Endodermal cell (in vitro differentiated cells): ENCODE results near the gene MN1. TPM values are rescaled to one million over a fixed set of nuclear protein-coding genes. Genes with fewer than 3 reads are reported as not detected.
A peak's percentile ranks its signal among the peaks of the same experiment; 100 is the strongest.

ENCODE experiments used
- DNase-seq: peaks from one replicate; pipeline ENCODE4 v3.0.0-alpha.2; 2017
- H3K27ac ChIP-seq: 2 replicates; pipeline ENCODE4 v1.5.1; 2013; ENCODE audit warnings: mild to moderate bottlenecking, low read depth, low read length, moderate library complexity
- H3K27me3 ChIP-seq: 2 replicates; pipeline ENCODE4 v1.6.1; 2013; ENCODE audit warnings: mild to moderate bottlenecking, low read length, moderate library complexity; ENCODE audit not compliant: insufficient read depth, control insufficient read depth, poor library complexity, severe bottlenecking
- H3K36me3 ChIP-seq: 2 replicates; pipeline ENCODE4 v1.7.0; 2013; ENCODE audit warnings: mild to moderate bottlenecking, low read length, moderate library complexity; ENCODE audit not compliant: control insufficient read depth, insufficient read depth
- H3K4me1 ChIP-seq: one replicate; pipeline ENCODE4 v1.7.0; 2013; ENCODE audit warnings: low read length; ENCODE audit not compliant: control insufficient read depth, insufficient read depth
- H3K4me3 ChIP-seq: 2 replicates; pipeline ENCODE4 v1.5.1; 2013; ENCODE audit warnings: mild to moderate bottlenecking, low read length, moderate library complexity
- H3K9ac ChIP-seq: 2 replicates; pipeline ENCODE4 v1.6.1; 2013; ENCODE audit warnings: mild to moderate bottlenecking, low read length, moderate library complexity; ENCODE audit not compliant: poor library complexity, severe bottlenecking; ENCODE audit errors: extremely low read depth
- H3K9me3 ChIP-seq: 2 replicates; pipeline ENCODE4 v1.6.1; 2013; ENCODE audit warnings: mild to moderate bottlenecking, low read length, moderate library complexity; ENCODE audit not compliant: control insufficient read depth
- H3K27ac Mint-ChIP-seq: 2 replicates; pipeline ENCODE4 v1.8.0; 2020; ENCODE audit warnings: mixed read lengths
- H3K27me3 Mint-ChIP-seq: 2 replicates; pipeline ENCODE4 v1.8.0; 2021; ENCODE audit warnings: mild to moderate bottlenecking, mixed read lengths; ENCODE audit not compliant: insufficient read depth
- H3K36me3 Mint-ChIP-seq: 2 replicates; pipeline ENCODE4 v1.8.0; 2020; ENCODE audit warnings: low read depth, mixed read lengths
- H3K4me1 Mint-ChIP-seq: 2 replicates; pipeline ENCODE4 v1.8.0; 2020; ENCODE audit warnings: mixed read lengths
- H3K4me3 Mint-ChIP-seq: 2 replicates; pipeline ENCODE4 v1.8.0; 2020; ENCODE audit warnings: mild to moderate bottlenecking, moderate library complexity, mixed read lengths
- H3K9me3 Mint-ChIP-seq: 2 replicates; pipeline ENCODE4 v1.8.0; 2020; ENCODE audit warnings: mild to moderate bottlenecking, mixed read lengths
- WGBS, 2 experiments: methylation state at CpG; one replicate each; pipeline versions ENCODE4 v1.1.5 to v1.1.7; 2013; ENCODE audit warnings: missing lambda C conversion rate in 2 of 2, mixed read lengths in 1 of 2; ENCODE audit not compliant: insufficient coverage in 1 of 2, insufficient read length in 1 of 2; 5-methylcytosine and 5-hydroxymethylcytosine counted together
- total RNA-seq, 2 donors: library from RNA; stranded (reverse); fragmentation: NEBNext Ultra II Directional in 1 of 2; extraction: Animal tissue kit (Norgen Biotek cat#: 25700) in 1 of 2; gene quantifications; 2 replicates in 1 of 2; 3 replicates in 1 of 2; pipeline ENCODE4 v1.2.1, GENCODE V29; 2021
- TF ChIP-seq, protein P1 (sequence below): fragments of 200-600 bp; sonication (generic); conservative IDR thresholded peaks from 2 replicates; pipeline ENCODE4 v1.5.0; 2021; ENCODE audit warnings: antibody characterized with exemption, mild to moderate bottlenecking

The MN1 gene
- total RNA-seq, 2 donors from 2014 or later: 4.4 to 17.8 TPM

DNA sequence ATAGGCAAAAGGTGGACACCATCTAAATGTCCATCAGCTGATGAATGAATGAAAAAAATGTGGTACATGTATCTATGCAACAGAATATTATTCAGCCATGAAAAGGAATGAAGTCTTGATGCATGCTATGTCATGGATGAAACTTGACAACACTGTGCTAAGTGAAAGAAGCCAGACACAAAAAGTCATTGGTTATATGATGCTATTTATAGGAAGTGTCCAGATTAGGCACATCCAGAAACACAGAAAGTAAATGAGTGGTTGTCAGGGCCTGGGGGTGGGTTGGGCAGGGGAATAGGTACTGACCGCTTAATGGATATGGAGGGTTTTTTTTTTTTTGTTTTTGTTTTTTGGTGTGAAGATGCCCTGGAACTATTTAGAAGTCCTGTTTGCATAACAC, 21.7 kb upstream of the MN1 start:
- no peaks in the 10 kb centered on the region for H3K36me3 Mint-ChIP-seq

DNA sequence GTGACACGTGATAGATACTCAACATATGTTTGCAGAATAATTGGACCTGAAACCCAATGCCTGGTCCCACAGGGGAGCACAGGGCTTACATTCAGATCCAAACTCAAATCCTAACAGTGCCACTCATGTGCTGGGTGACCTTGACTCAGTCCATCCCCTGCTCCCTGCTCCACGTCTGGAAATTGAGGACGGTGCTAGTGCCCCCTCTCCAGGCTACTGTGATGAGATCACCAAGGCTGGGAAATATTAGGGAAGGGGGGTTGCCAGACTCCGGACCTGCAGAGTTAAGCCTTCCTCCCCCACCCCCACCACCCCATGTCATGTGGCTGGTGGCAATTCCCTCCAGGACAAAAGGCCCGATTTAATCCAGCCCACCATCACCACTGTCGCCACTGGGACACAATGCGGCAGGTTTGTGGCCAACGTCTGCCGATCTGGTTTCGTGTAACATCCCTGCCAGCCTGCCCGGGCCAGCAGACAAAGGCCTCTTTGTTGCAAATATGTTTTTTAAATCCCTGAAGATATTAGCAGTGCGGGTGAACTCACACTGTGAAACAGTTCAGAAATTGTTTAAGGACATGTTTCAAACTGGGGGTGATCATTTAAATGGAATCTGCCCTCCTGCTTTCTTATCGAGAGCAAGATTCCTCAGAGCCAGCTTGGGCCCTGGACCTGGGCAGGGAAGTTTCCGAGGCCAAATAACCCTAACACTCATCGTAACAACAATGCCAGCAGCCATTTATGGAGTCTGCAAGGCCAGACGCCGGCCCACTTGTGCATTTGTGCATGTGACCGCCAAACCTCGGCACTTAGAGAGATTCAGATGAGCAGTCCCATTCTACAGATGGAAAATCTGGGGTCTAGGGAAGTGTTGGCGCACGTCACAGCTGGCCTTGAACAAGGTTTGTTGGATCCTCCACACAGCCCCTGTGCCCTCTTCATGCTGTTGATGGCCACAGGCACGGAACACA, 19.6 kb upstream of the MN1 start:
- no peak overlapping the region for H3K27ac Mint-ChIP-seq
- H3K36me3 Mint-ChIP-seq: no peaks in the 10 kb centered on the region
- DNase-seq: no peak
- 87% methylated on average over 14 to 22 of the region's 22 CpGs for WGBS, 2 experiments
- no peak overlapping the region for H3K4me3 Mint-ChIP-seq
- no peaks in the 10 kb centered on the region for H3K4me1 Mint-ChIP-seq
- peaks cover 2% of the 10 kb centered on the region for H3K27me3 Mint-ChIP-seq
- TF ChIP-seq, protein P1, sequence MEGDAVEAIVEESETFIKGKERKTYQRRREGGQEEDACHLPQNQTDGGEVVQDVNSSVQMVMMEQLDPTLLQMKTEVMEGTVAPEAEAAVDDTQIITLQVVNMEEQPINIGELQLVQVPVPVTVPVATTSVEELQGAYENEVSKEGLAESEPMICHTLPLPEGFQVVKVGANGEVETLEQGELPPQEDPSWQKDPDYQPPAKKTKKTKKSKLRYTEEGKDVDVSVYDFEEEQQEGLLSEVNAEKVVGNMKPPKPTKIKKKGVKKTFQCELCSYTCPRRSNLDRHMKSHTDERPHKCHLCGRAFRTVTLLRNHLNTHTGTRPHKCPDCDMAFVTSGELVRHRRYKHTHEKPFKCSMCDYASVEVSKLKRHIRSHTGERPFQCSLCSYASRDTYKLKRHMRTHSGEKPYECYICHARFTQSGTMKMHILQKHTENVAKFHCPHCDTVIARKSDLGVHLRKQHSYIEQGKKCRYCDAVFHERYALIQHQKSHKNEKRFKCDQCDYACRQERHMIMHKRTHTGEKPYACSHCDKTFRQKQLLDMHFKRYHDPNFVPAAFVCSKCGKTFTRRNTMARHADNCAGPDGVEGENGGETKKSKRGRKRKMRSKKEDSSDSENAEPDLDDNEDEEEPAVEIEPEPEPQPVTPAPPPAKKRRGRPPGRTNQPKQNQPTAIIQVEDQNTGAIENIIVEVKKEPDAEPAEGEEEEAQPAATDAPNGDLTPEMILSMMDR: no peak
- Histone ChIP-seq H3K27me3 (no peaks in the 10 kb centered on the region), H3K9me3 (peaks cover 5% of the 10 kb centered on the region), H3K4me3 (no peak overlapping the region), H3K4me1 (no peaks in the 10 kb centered on the region), H3K9ac (no peak overlapping the region), H3K27ac (peak overlapping the region; percentile 42), H3K36me3 (no peaks in the 10 kb centered on the region)
- peaks cover 1% of the 10 kb centered on the region for H3K9me3 Mint-ChIP-seq

More for the DNA sequence above, 21.7 kb upstream of the MN1 start:
- peaks cover 5% of the 10 kb centered on the region for H3K9me3 ChIP-seq
- TF ChIP-seq, protein P1: no peak
- Mint-ChIP-seq H3K4me3 (no peak overlapping the region), H3K9me3 (peaks cover 1% of the 10 kb centered on the region), H3K27ac (no peak overlapping the region), H3K4me1 (no peaks in the 10 kb centered on the region), H3K27me3 (peaks cover 2% of the 10 kb centered on the region)
- no peaks in the 10 kb centered on the region for H3K4me1 ChIP-seq
- no peak overlapping the region for H3K27ac ChIP-seq
- H3K9ac ChIP-seq: no peak overlapping the region
- H3K4me3 ChIP-seq: no peak overlapping the region
- no peaks in the 10 kb centered on the region for H3K36me3 ChIP-seq
- WGBS, 2 experiments: 85 to 100% methylated on average over 1 of the region's 1 CpG
- DNase-seq: no peak
- no peaks in the 10 kb centered on the region for H3K27me3 ChIP-seq

DNA sequence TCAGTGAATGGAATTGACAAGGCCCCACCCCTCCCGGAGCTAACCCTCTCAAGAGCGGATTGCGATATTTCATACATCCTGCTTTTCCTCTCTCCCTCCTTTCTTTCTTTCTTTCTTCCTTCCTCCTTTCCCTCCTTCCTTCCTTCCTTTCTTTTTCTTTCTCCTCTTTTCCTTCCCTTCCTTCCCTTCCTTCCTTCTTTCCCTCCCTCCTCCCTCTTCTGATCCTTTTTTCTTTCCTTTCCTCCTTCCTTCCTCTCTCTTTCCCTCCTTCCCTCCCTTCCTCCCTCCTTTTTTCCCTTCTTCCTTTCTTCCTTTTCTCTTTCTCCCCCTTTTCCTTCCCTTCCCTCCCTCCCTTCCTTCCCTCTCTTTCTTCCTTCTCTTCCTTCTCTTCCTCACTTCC, 15.0 kb upstream of the MN1 start:
- WGBS, 2 experiments: 91 to 100% methylated on average over 3 of the region's 3 CpGs
- H3K9me3 ChIP-seq: peaks cover 5% of the 10 kb centered on the region
- TF ChIP-seq, protein P1: no peak
- H3K9ac ChIP-seq: no peak overlapping the region
- no peaks in the 10 kb centered on the region for H3K36me3 ChIP-seq
- no peak for DNase-seq
- no peak overlapping the region for H3K4me3 ChIP-seq
- H3K4me1 ChIP-seq: peaks cover 2% of the 10 kb centered on the region
- no peak overlapping the region for H3K4me3 Mint-ChIP-seq
- peaks cover 1% of the 10 kb centered on the region for H3K9me3 Mint-ChIP-seq
- H3K27me3 ChIP-seq: no peaks in the 10 kb centered on the region
- no peak overlapping the region for H3K27ac ChIP-seq
- H3K36me3 Mint-ChIP-seq: no peaks in the 10 kb centered on the region
- H3K27ac Mint-ChIP-seq: no peak overlapping the region
- H3K4me1 Mint-ChIP-seq: peaks cover 2% of the 10 kb centered on the region
- peaks cover 3% of the 10 kb centered on the region for H3K27me3 Mint-ChIP-seq
